CD4-positive, CD25-positive, alpha-beta regulatory T cell (primary cell): Measurements from ENCODE around the gene SLC47A1. TPM values are rescaled to one million over a fixed set of nuclear protein-coding genes. Genes with fewer than 3 reads are reported as not detected.

Experiments used
- ATAC-seq, 2 donors: fragments of 150-1000 bp; cut with Tn5 transposase; one replicate each; pipeline ENCODE4 v1.10.0; 2021; ENCODE audit warnings: low read depth in 2 of 2, moderate number of reproducible peaks in 2 of 2, moderate library complexity in 1 of 2
- DNase-seq, 3 donors: peaks; one replicate each; pipeline versions ENCODE4 v3.0.0 to v3.0.0-alpha.2; 2012 to 2022; ENCODE audit warnings: mixed read lengths in 1 of 3
- H3K27ac ChIP-seq: one replicate; pipeline ENCODE4 v1.7.0; 2013; ENCODE audit warnings: mild to moderate bottlenecking, low read length; ENCODE audit not compliant: insufficient read depth, poor library complexity, severe bottlenecking
- H3K27me3 ChIP-seq: one replicate; pipeline ENCODE4 v1.7.0; 2013; ENCODE audit warnings: low read length; ENCODE audit not compliant: control insufficient read depth, insufficient read depth
- H3K36me3 ChIP-seq: one replicate; pipeline ENCODE4 v1.7.0; 2013; ENCODE audit warnings: mild to moderate bottlenecking, low read length, moderate library complexity; ENCODE audit not compliant: control insufficient read depth, insufficient read depth
- H3K4me1 ChIP-seq: 2 replicates; pipeline ENCODE4 v1.7.0; 2013; ENCODE audit warnings: mild to moderate bottlenecking, low read length; ENCODE audit not compliant: insufficient read depth, control insufficient read depth, poor library complexity, severe bottlenecking
- H3K4me3 ChIP-seq: one replicate; pipeline ENCODE4 v1.7.0; 2013; ENCODE audit warnings: low read depth, mild to moderate bottlenecking, low read length, moderate library complexity
- H3K9me3 ChIP-seq, 2 experiments: 1 replicate in 1 of 2; 2 replicates in 1 of 2; pipeline ENCODE4 v1.7.0; 2013; ENCODE audit warnings: low read length in 2 of 2, mild to moderate bottlenecking in 1 of 2, moderate library complexity in 1 of 2; ENCODE audit not compliant: control insufficient read depth in 2 of 2
- H3K27ac Mint-ChIP-seq, 3 donors: one replicate each; pipeline ENCODE4 v1.8.0; 2020 to 2022; ENCODE audit warnings: mild to moderate bottlenecking in 3 of 3, mixed read lengths in 3 of 3, moderate library complexity in 2 of 3
- H3K27me3 Mint-ChIP-seq: one replicate; pipeline ENCODE4 v1.8.0; 2022; ENCODE audit warnings: mild to moderate bottlenecking, mixed read lengths
- H3K36me3 Mint-ChIP-seq: one replicate; pipeline ENCODE4 v1.8.0; 2020; ENCODE audit warnings: mixed read lengths
- H3K4me1 Mint-ChIP-seq, 4 donors: one replicate each; pipeline ENCODE4 v1.8.0; 2020 to 2022; ENCODE audit warnings: mixed read lengths in 4 of 4, mild to moderate bottlenecking in 1 of 4
- H3K4me3 Mint-ChIP-seq, 4 donors: one replicate each; pipeline ENCODE4 v1.8.0; 2020 to 2022; ENCODE audit warnings: mild to moderate bottlenecking in 4 of 4, mixed read lengths in 4 of 4, moderate library complexity in 3 of 4
- H3K9me3 Mint-ChIP-seq, 7 donors: one replicate each; pipeline ENCODE4 v1.8.0; 2020 to 2022; ENCODE audit warnings: mixed read lengths in 7 of 7, mild to moderate bottlenecking in 3 of 7, moderate library complexity in 2 of 7
- polyA plus RNA-seq, 4 donors: library from polyadenylated mRNA; unstranded; fragments of 300-500 nt; fragmentation: Illumina TruSeq; gene quantifications; one replicate each; pipeline ENCODE4 v1.2.3, GENCODE V29; 2021
- total RNA-seq: library from RNA; stranded (reverse); gene quantifications from one replicate; pipeline ENCODE4 v1.2.3, GENCODE V29; 2022

Gene SLC47A1
- total and polyA plus RNA-seq, 5 donors from 2014 or later = 1.0 TPM; not detected in 4

DNA sequence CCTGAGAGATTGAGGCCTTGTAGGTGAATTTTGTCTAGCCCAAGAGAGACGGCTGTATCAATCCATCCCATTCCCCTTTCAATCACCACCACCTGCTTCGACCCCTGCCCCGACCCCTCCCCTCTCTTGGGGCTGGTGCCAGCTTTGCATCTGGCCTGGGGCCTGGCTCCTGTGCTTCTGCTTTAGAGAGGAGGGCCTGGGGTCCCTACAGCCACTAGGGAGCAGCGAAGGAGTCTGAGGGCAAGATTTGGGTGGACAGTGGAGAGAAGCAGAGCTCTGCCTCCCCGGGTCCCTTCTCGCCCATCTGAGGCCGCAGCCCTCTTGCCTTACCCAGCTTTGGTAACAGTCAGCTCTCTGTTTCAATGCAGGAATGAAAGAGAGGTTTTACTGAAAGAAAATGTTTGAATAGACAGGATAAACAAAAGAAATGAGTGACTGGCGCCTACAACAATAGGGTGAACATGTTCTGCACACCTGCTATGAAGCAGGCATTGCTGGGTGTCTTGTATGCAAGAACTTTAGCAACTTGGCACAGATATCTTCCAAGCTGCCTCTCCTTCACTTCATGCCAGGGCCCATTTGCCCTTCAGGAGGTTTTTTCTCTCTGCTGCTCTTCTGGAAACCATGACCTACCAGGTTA is 57.4 kb downstream of the SLC47A1 start:
- DNase-seq (no peak), ATAC-seq (no peak)
- Mint-ChIP-seq H3K27me3 (peaks cover 6% of the 10 kb centered on the region), H3K36me3 (no peaks in the 10 kb centered on the region), H3K9me3 (peaks cover 0 to 1% (median 0%) of the 10 kb centered on the region in 7 donors), H3K4me3 (no peak overlapping the region), H3K4me1 (peaks cover 0 to 6% (median 0%) of the 10 kb centered on the region in 4 donors), H3K27ac (peak overlapping the region in 1 of 3 donors; percentile 23)
- no peak overlapping the region for H3K27ac ChIP-seq
- no peaks in the 10 kb centered on the region for H3K36me3 ChIP-seq
- no peak overlapping the region for H3K4me3 ChIP-seq
- no peaks in the 10 kb centered on the region for H3K9me3 ChIP-seq
- H3K27me3 ChIP-seq = no peaks in the 10 kb centered on the region
- no peaks in the 10 kb centered on the region for H3K4me1 ChIP-seq

DNA sequence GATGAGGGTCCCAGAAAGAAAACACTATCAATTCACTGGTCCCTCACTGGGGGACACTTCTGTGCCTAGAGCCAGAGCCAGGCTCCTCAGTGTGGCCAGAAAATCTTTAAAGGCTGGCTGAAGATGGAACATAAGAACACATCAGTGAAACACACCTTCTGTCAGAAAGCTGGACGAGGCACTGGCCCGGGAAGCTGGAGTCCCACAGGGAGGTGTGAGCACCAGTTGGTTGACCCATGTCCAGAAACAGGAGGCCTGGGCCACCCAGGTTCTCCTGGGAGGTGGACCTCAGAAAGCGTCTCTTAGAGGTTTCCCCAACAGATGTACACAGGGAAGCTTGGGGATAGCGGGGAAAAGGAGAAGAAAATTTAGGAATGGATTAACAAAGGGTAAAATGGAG is 58.7 kb downstream of the SLC47A1 start:
- H3K4me3 Mint-ChIP-seq = no peak overlapping the region

DNA sequence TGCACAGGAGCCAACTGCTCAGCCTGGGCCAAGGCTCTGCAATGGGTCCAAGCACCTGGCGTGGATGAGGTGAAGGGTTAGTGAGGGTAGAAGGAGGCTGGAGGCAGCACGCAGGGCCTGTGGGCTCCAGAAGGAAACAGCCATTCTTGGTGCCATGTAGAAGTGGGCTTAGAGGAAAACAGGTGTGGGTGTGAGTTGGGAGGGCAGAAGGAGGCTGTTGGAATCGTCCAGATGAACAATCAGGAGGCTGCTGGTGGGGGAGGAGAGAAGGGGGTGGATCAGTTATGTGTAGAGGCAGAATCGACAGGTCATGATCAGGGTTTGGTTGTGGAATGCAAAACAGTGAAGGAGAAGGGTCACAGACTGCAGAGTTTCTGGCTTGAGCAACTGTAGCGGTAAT is 63.2 kb downstream of the SLC47A1 start:
- Mint-ChIP-seq H3K27me3 (peaks cover 6% of the 10 kb centered on the region), H3K27ac (peak overlapping the region in 1 of 3 donors; percentile 27), H3K4me1 (peaks cover 0 to under 1% (median 0%) of the 10 kb centered on the region in 4 donors), H3K36me3 (no peaks in the 10 kb centered on the region), H3K9me3 (peaks cover 0 to under 1% (median 0%) of the 10 kb centered on the region in 7 donors), H3K4me3 (no peak overlapping the region)
- no peak for DNase-seq
- ATAC-seq = no peak
- H3K9me3 ChIP-seq = no peaks in the 10 kb centered on the region
- no peaks in the 10 kb centered on the region for H3K4me1 ChIP-seq
- H3K27me3 ChIP-seq = no peaks in the 10 kb centered on the region
- H3K27ac ChIP-seq = no peak overlapping the region
- no peak overlapping the region for H3K4me3 ChIP-seq
- no peaks in the 10 kb centered on the region for H3K36me3 ChIP-seq

More for the DNA sequence above, 58.7 kb downstream of the SLC47A1 start:
- Histone ChIP-seq H3K4me3 (no peak overlapping the region), H3K9me3 (no peaks in the 10 kb centered on the region), H3K27me3 (no peaks in the 10 kb centered on the region), H3K36me3 (no peaks in the 10 kb centered on the region), H3K4me1 (no peaks in the 10 kb centered on the region), H3K27ac (no peak overlapping the region)
- ATAC-seq (no peak), DNase-seq (no peak)
- H3K27me3 Mint-ChIP-seq = peaks cover 6% of the 10 kb centered on the region
- peaks cover 0 to 1% (median 0%) of the 10 kb centered on the region in 7 donors for H3K9me3 Mint-ChIP-seq
- peak overlapping the region in 1 of 3 donors; percentile 23 for H3K27ac Mint-ChIP-seq
- no peaks in the 10 kb centered on the region for H3K36me3 Mint-ChIP-seq
- peaks cover 0 to 6% (median 0%) of the 10 kb centered on the region in 4 donors for H3K4me1 Mint-ChIP-seq

DNA sequence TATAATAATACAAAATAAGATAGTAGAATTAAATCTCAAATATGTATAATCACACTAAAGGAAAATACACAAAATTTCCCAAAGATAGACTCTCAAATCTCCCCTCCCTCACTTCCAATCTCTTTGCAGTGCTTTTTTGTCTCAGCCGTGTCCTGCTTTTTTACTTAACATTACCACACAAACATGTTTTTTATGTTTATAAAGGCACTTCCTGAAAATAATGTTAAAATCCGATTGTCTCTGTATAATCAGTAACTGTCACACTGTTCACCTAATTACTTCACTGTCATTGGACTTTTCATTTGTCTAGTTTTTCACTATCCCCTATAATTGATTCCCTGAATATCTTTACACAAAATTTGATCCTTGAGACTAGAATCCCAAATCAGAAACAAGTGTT is 76.7 kb downstream of the SLC47A1 start:
- no peak overlapping the region for H3K4me3 ChIP-seq
- H3K4me1 Mint-ChIP-seq = peaks cover 4 to 9% (median 6%) of the 10 kb centered on the region in 4 donors
- ATAC-seq (no peak), DNase-seq (no peak)
- H3K27ac ChIP-seq = no peak overlapping the region
- no peaks in the 10 kb centered on the region for H3K9me3 ChIP-seq
- H3K27ac Mint-ChIP-seq = no peak overlapping the region
- no peaks in the 10 kb centered on the region for H3K36me3 ChIP-seq
- no peaks in the 10 kb centered on the region for H3K4me1 ChIP-seq
- peaks cover 0 to 1% (median 0%) of the 10 kb centered on the region in 7 donors for H3K9me3 Mint-ChIP-seq
- H3K27me3 Mint-ChIP-seq = peaks cover 19% of the 10 kb centered on the region
- H3K36me3 Mint-ChIP-seq = no peaks in the 10 kb centered on the region
- no peak overlapping the region for H3K4me3 Mint-ChIP-seq
- peaks cover under 1% of the 10 kb centered on the region for H3K27me3 ChIP-seq

DNA sequence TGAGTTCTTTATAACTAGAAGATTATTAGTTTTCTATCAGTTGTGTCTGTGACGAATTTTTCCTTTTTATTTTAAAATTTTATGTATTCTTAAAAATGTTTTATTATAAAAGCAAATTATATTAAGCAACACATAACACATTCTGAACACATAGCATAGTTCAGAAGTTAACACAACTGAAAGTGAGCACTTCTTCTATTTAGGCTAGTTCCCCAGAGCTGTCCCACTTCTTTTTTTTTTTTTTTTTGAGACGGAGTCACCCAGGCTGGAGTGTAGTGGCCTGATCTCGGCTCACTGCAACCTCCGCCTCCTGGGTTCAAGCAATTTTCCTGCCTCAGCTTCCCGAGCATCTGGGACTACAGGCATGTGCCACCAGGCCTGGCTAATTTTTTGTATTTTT is 77.2 kb downstream of the SLC47A1 start:
- H3K4me1 Mint-ChIP-seq = peaks cover 4 to 9% (median 6%) of the 10 kb centered on the region in 4 donors
- Histone ChIP-seq H3K36me3 (no peaks in the 10 kb centered on the region), H3K4me3 (no peak overlapping the region), H3K9me3 (no peaks in the 10 kb centered on the region), H3K27ac (no peak overlapping the region), H3K4me1 (no peaks in the 10 kb centered on the region), H3K27me3 (peaks cover 2% of the 10 kb centered on the region)
- DNase-seq (no peak), ATAC-seq (no peak)
- peaks cover 0 to 1% (median 0%) of the 10 kb centered on the region in 7 donors for H3K9me3 Mint-ChIP-seq
- H3K27ac Mint-ChIP-seq = no peak overlapping the region
- H3K27me3 Mint-ChIP-seq = peaks cover 19% of the 10 kb centered on the region
- no peak overlapping the region for H3K4me3 Mint-ChIP-seq
- no peaks in the 10 kb centered on the region for H3K36me3 Mint-ChIP-seq

DNA sequence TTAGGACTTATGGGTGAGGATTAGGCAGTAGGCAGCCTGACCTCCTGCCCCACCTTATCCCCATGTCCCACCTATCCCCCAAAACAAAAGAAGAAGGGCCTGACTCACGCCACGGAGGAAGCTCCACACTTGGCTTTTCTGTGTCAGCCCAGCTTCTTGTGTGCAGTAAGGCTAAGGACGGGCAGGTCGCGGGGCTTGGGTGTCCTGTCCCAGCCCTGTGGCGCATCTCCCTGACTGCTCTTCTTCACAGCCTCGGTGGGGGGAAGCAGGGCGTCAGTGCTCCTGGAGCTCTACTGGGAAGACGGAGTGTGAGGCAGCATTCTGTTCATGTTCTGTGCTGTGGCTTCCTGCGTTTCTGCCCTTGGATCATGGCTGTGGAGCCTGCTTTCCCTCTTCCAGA is 80.3 kb downstream of the SLC47A1 start:
- peaks cover 15 to 17% of the 10 kb centered on the region in 2 experiments for H3K9me3 ChIP-seq
- peaks cover 16% of the 10 kb centered on the region for H3K27me3 Mint-ChIP-seq
- no peak for DNase-seq
- no peaks in the 10 kb centered on the region for H3K36me3 ChIP-seq
- H3K4me3 ChIP-seq = no peak overlapping the region
- H3K9me3 Mint-ChIP-seq = peaks cover 2 to 19% (median 6%) of the 10 kb centered on the region in 7 donors
- no peak for ATAC-seq
- H3K4me1 ChIP-seq = no peaks in the 10 kb centered on the region
- peak overlapping the region in 1 of 3 donors; percentile 25 for H3K27ac Mint-ChIP-seq
- H3K4me1 Mint-ChIP-seq = peaks cover 4 to 9% (median 6%) of the 10 kb centered on the region in 4 donors
- H3K4me3 Mint-ChIP-seq = no peak overlapping the region
- peaks cover 2% of the 10 kb centered on the region for H3K27me3 ChIP-seq
- no peak overlapping the region for H3K27ac ChIP-seq
- peaks cover 1% of the 10 kb centered on the region for H3K36me3 Mint-ChIP-seq

DNA sequence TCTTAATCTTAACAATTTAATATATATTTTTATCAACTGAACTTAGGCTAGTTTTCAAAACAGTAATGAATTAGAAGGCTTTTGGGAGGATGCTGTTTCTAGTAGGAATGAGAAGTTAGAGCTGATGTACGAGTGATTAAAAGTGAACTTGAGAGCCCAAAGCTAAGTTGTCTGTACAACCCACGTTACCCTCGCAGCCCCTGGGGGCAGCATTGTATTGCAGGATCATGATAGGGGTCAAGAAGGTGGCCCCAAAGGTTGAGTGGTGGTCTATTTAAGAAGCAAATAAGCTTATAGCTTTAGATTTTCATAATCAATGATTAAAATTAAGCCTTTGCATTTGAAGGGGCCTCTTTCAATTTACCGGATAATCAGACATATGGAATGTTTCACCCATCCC is 81.2 kb downstream of the SLC47A1 start:
- ATAC-seq (no peak), DNase-seq (no peak)
- H3K27me3 ChIP-seq = peaks cover 2% of the 10 kb centered on the region
- H3K4me1 ChIP-seq = no peaks in the 10 kb centered on the region
- H3K27ac Mint-ChIP-seq = peak overlapping the region in 1 of 3 donors; percentile 7
- H3K4me1 Mint-ChIP-seq = peaks cover 4 to 9% (median 6%) of the 10 kb centered on the region in 4 donors
- H3K9me3 Mint-ChIP-seq = peaks cover 4 to 29% (median 14%) of the 10 kb centered on the region in 7 donors
- no peaks in the 10 kb centered on the region for H3K36me3 ChIP-seq
- H3K9me3 ChIP-seq = peaks cover 25 to 26% of the 10 kb centered on the region in 2 experiments
- no peak overlapping the region for H3K4me3 Mint-ChIP-seq
- H3K4me3 ChIP-seq = no peak overlapping the region
- H3K36me3 Mint-ChIP-seq = peaks cover 11% of the 10 kb centered on the region
- no peak overlapping the region for H3K27ac ChIP-seq
- H3K27me3 Mint-ChIP-seq = peaks cover 21% of the 10 kb centered on the region

DNA sequence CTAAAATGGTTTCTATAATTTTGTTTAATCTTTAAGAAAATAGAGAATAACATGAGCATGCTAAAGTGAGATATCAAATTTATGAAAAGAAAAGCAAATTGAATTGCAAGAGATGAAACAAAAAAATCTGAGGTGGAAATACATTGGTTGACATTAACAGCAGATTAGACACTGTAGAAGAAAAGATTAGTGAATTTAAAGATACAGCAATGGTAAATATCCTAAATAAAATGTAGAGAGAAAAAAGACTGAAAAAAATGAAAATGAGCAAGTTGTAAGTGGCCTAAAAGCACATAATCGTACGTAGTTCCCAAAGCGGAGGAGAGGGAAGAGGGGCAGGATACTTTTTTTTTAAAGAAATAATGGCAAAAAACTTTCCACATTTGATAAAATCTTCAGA is 84.4 kb downstream of the SLC47A1 start:
- DNase-seq = no peak
- Histone ChIP-seq H3K4me3 (no peak overlapping the region), H3K9me3 (peaks cover 38% of the 10 kb centered on the region in 2 experiments), H3K4me1 (no peaks in the 10 kb centered on the region), H3K27ac (no peak overlapping the region), H3K27me3 (peaks cover 5% of the 10 kb centered on the region), H3K36me3 (no peaks in the 10 kb centered on the region)
- peaks cover 29% of the 10 kb centered on the region for H3K27me3 Mint-ChIP-seq
- ATAC-seq = no peak
- H3K4me3 Mint-ChIP-seq = no peak overlapping the region
- H3K36me3 Mint-ChIP-seq = peaks cover 14% of the 10 kb centered on the region
- peaks cover 4 to 6% (median 4%) of the 10 kb centered on the region in 4 donors for H3K4me1 Mint-ChIP-seq
- no peak overlapping the region for H3K27ac Mint-ChIP-seq
- H3K9me3 Mint-ChIP-seq = peaks cover 5 to 44% (median 18%) of the 10 kb centered on the region in 7 donors
